ENCODE results near the gene MBOAT7.
A peak's percentile ranks its signal among the peaks of the same experiment; 100 is the strongest.

GRCh38 chr19:54188215-54188871, 1.0 kb downstream of the MBOAT7 start:
- no peak for TF ChIP-seq CTCF (conservative IDR thresholded peaks at IDR 0.05; ENCODE audit: low read depth, low read length)
- no peak for TF ChIP-seq CEBPB (IDR thresholded peaks at IDR 0.05; ENCODE audit: low read depth, low read length)
- TF ChIP-seq POLR2A (IDR thresholded peaks at IDR 0.05; ENCODE audit: low read depth, low read length): no peak
- no peak for TF ChIP-seq USF2 (IDR thresholded peaks at IDR 0.05; ENCODE audit: low read depth, low read length)
- TF ChIP-seq RCOR1 (IDR thresholded peaks at IDR 0.05; ENCODE audit: insufficient replicate concordance, low read length): no peak
- no peak for TF ChIP-seq RFX5 (IDR thresholded peaks at IDR 0.05; ENCODE audit: low read depth, low read length)
- no peak for TF ChIP-seq SMC3 (IDR thresholded peaks at IDR 0.05; ENCODE audit: low read depth, low read length)
- TF ChIP-seq RAD21 (IDR thresholded peaks at IDR 0.05; ENCODE audit: low read length): 0 out of 2 replicates have a peak, but pooled peaks have one; percentile 16
- no peak for TF ChIP-seq MXI1 (IDR thresholded peaks at IDR 0.05; ENCODE audit: borderline replicate concordance, low read depth, low read length)
- TF ChIP-seq ELK1 (IDR thresholded peaks at IDR 0.05; ENCODE audit: borderline replicate concordance, low read depth, low read length): no peak
- TF ChIP-seq BHLHE40 (IDR thresholded peaks at IDR 0.05; ENCODE audit: low read depth, low read length): no peak
- no peak for TF ChIP-seq FOS (IDR thresholded peaks at IDR 0.05; ENCODE audit: low read depth, low read length)
- no peak for TF ChIP-seq CHD1 (IDR thresholded peaks at IDR 0.05; ENCODE audit: low read depth, low read length)

Data from IMR-90 (cell line).